ENCODE measurements around the gene RPS5. TPM values are rescaled to one million over a fixed set of nuclear protein-coding genes. Genes with fewer than 3 reads are reported as not detected.

Gene RPS5
- total RNA-seq, 1 experiment from 2014 or later, result 1,487 TPM

GRCh38 chr19:58352760-58353671 is 34.1 kb upstream of the RPS5 start, which contains the start of gene A1BG:
Gene A1BG, minus strand, starts transcription at chr19:58353492. Its CDS starts 55 bp downstream, at chr19:58353437.
- Histone ChIP-seq H3K27ac (ENCODE audit: low read length) (no peak within 1 kb of the TSS), H3K9me3 (ENCODE audit: control insufficient read depth, insufficient read depth, low read depth, low read length) (no peaks in the 10 kb centered on the region), H3K4me3 (ENCODE audit: low read depth in 2 of 2, low read length in 2 of 2) (no peak within 1 kb of the TSS), H3K36me3 (ENCODE audit: control insufficient read depth, insufficient read depth, low read length) (no peaks in the 10 kb centered on the region), H3K4me1 (ENCODE audit: control insufficient read depth, insufficient read depth, low read length) (peaks cover 3% of the 10 kb centered on the region; the same call in 1 of the 2 replicates), H3K27me3 (ENCODE audit: control insufficient read depth, insufficient read depth, low read length) (no peaks in the 10 kb centered on the region)
- in situ Hi-C loops (cut with HindIII; ENCODE audit: low pct_unique_long_range_greater_than_20kb, low sequenced_read_pairs) (no loop called here), intact Hi-C loops (cut with micrococcal nuclease; ENCODE audit: unreplicated experiment) (no loop called here)
- ATAC-seq, result no peak
- no peak for DNase-seq (ENCODE audit: low read depth, low spot score)
- no TSS peak for BruUV-seq (replicated peaks)
- CTCF ChIA-PET, result no interaction called here
- TF ChIP-seq, protein P1, sequence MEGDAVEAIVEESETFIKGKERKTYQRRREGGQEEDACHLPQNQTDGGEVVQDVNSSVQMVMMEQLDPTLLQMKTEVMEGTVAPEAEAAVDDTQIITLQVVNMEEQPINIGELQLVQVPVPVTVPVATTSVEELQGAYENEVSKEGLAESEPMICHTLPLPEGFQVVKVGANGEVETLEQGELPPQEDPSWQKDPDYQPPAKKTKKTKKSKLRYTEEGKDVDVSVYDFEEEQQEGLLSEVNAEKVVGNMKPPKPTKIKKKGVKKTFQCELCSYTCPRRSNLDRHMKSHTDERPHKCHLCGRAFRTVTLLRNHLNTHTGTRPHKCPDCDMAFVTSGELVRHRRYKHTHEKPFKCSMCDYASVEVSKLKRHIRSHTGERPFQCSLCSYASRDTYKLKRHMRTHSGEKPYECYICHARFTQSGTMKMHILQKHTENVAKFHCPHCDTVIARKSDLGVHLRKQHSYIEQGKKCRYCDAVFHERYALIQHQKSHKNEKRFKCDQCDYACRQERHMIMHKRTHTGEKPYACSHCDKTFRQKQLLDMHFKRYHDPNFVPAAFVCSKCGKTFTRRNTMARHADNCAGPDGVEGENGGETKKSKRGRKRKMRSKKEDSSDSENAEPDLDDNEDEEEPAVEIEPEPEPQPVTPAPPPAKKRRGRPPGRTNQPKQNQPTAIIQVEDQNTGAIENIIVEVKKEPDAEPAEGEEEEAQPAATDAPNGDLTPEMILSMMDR (IDR thresholded peaks at IDR 0.05), result no peak
- POLR2A ChIA-PET, result interaction anchor here (1.1 kb wide), 1 partner anchor 9 kb away, joined by 3 read pairs; the partner anchor contains the start of gene ZNF497

- ChIA-PET POLR2A (no interaction called here), CTCF (no interaction called here)
- Histone ChIP-seq H3K9me3 (ENCODE audit: control insufficient read depth, insufficient read depth, low read depth, low read length) (no peaks in the 10 kb centered on the region), H3K36me3 (ENCODE audit: control insufficient read depth, insufficient read depth, low read length) (no peaks in the 10 kb centered on the region), H3K4me1 (ENCODE audit: control insufficient read depth, insufficient read depth, low read length) (no peaks in the 10 kb centered on the region), H3K27me3 (ENCODE audit: control insufficient read depth, insufficient read depth, low read length) (no peaks in the 10 kb centered on the region), H3K27ac (ENCODE audit: low read length) (no peak overlapping the region), H3K4me3 (ENCODE audit: low read depth in 2 of 2, low read length in 2 of 2) (no peak overlapping the region)
- DNase-seq (ENCODE audit: low read depth, low spot score) (no peak), ATAC-seq (no peak)
- TF ChIP-seq REST (IDR thresholded peaks at IDR 0.05; ENCODE audit: insufficient read depth in 1 of 2, low read depth in 2 of 2, low read length in 1 of 2) (no peak), TCF7L2 (IDR thresholded peaks at IDR 0.05; ENCODE audit: low read depth, low read length) (no peak), SIN3A (IDR thresholded peaks at IDR 0.05; ENCODE audit: borderline replicate concordance, insufficient read depth, low read depth, low read length) (no peak), POLR2AphosphoS5 (IDR thresholded peaks at IDR 0.05; ENCODE audit: low read depth, low read length) (no peak; the same call in 1 of the 2 replicates)
- TF ChIP-seq, protein P1 (IDR thresholded peaks at IDR 0.05), result no peak
- BruUV-seq (replicated peaks), result no TSS peak
- intact Hi-C loops (cut with micrococcal nuclease; ENCODE audit: unreplicated experiment) (no loop called here), in situ Hi-C loops (cut with HindIII; ENCODE audit: low pct_unique_long_range_greater_than_20kb, low sequenced_read_pairs) (no loop called here)
Measured at GRCh38 chr19:58353717-58354477, 33.2 kb upstream of the RPS5 start.
